HL-60 (cell line): ENCODE data around the gene NADSYN1.
A peak's percentile ranks its signal among the peaks of the same experiment; 100 is the strongest.

Experiments
- DNase-seq, 2 experiments: peaks; one replicate each; pipeline ENCODE4 v3.0.0-alpha.2; 2010 to 2020; ENCODE audit warnings: low read depth in 1 of 2, low spot score in 1 of 2
- H3K27ac ChIP-seq: fragments of 250-450 bp; sonication (Bioruptor Pico); replicated peaks from 2 replicates; pipeline ENCODE4 v1.5.1; 2020; ENCODE audit warnings: mild to moderate bottlenecking, moderate library complexity
- H3K27me3 ChIP-seq: fragments of 250-450 bp; sonication (Bioruptor Pico); 2 replicates; pipeline ENCODE4 v1.5.1; 2021; ENCODE audit warnings: mild to moderate bottlenecking, moderate library complexity; ENCODE audit not compliant: insufficient read depth, poor library complexity, severe bottlenecking
- H3K4me3 ChIP-seq: replicated peaks from 2 replicates; pipeline ENCODE4 v1.5.1; 2011; ENCODE audit warnings: mild to moderate bottlenecking, control low read depth, low read length; ENCODE audit not compliant: insufficient read depth
- CTCF ChIP-seq: IDR thresholded peaks from one replicate; pipeline ENCODE4 v1.5.1; 2011; ENCODE audit warnings: low read length, control low read depth, inconsistent platforms; ENCODE audit not compliant: insufficient read depth
- GABPA ChIP-seq: IDR thresholded peaks from 2 replicates; pipeline ENCODE4 v1.6.1; 2012; ENCODE audit warnings: low read depth
- POLR2AphosphoS5 ChIP-seq: IDR thresholded peaks from 2 replicates; pipeline ENCODE4 v1.6.1; 2012; ENCODE audit warnings: low read depth
- REST ChIP-seq: IDR thresholded peaks from 2 replicates; pipeline ENCODE4 v1.6.1; 2012; ENCODE audit warnings: low read depth; ENCODE audit not compliant: insufficient replicate concordance
- SPI1 ChIP-seq: IDR thresholded peaks from 2 replicates; pipeline ENCODE4 v1.6.1; 2012; ENCODE audit warnings: low read depth, mild to moderate bottlenecking, borderline replicate concordance

Gene NADSYN1

GRCh38 chr11:71496421-71496820 lies 43.4 kb downstream of the NADSYN1 start:
- Histone ChIP-seq H3K4me3 (no peak overlapping the region), H3K27ac (no peak overlapping the region)
- TF ChIP-seq REST (no peak), CTCF (no peak), POLR2AphosphoS5 (no peak), GABPA (no peak), SPI1 (no peak)

GRCh38 chr11:71498091-71498490 lies 45.1 kb downstream of the NADSYN1 start:
- no peak overlapping the region for H3K27ac ChIP-seq
- DNase-seq = no peak
- no peaks in the 10 kb centered on the region for H3K27me3 ChIP-seq
- no peak for TF ChIP-seq POLR2AphosphoS5
- TF ChIP-seq GABPA = no peak
- TF ChIP-seq REST = no peak
- TF ChIP-seq CTCF = no peak
- no peak for TF ChIP-seq SPI1
- H3K4me3 ChIP-seq = no peak overlapping the region

More at GRCh38 chr11:71496421-71496820, 43.4 kb downstream of the NADSYN1 start:
- no peaks in the 10 kb centered on the region for H3K27me3 ChIP-seq
- no peak for DNase-seq

DNA sequence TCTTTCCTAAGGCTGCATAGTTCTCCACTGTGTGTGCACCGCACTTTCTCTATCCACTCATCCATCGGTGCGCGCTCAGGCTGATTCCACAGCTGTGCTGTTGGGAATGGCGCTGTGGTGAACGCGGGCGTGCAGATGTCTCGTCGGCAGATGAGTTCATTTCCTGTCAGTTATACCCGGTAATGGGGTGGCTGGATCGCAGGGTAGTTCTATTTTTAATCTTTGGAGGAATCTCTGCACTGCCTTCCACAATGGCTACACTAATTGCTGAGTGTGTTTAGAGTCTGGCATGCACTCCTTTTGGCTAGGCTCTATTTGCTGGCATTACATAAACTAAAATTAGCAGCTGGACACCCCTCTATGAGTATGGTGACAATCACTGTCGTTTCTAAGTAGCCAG lies 46.1 kb downstream of the NADSYN1 start:
- DNase-seq = peak in 1 of 2 experiments; percentile 53
- Histone ChIP-seq H3K27me3 (no peaks in the 10 kb centered on the region), H3K4me3 (no peak overlapping the region), H3K27ac (peak overlapping the region; percentile 16; the same call in 1 of the 2 replicates)
- TF ChIP-seq GABPA (no peak), POLR2AphosphoS5 (peak; percentile 65)

DNA sequence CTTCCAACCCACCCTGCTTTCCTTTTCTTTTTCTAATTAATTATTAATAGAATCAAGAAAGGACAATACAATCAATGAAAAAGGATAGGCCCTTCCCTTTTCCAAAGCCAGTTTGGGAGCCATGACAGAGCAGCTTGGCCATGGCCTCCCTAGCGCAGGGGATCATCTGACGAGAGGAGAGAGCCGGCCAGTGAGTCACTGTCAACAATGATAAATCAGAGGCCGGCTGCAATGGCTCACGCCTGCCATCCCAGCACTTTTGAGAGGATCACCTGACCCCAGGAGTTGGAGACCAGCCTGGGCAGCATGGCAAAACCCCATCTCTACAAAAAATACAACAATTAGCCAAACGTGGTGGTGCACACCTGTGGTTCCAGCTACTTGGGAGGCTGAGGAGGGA lies 46.5 kb downstream of the NADSYN1 start:
- Histone ChIP-seq H3K27ac (peak overlapping the region; percentile 16; the same call in 1 of the 2 replicates), H3K27me3 (no peaks in the 10 kb centered on the region), H3K4me3 (no peak overlapping the region)
- no peak for DNase-seq
- TF ChIP-seq REST = no peak
